ENCODE measurements around the gene UTS2B.

Gene UTS2B

DNA sequence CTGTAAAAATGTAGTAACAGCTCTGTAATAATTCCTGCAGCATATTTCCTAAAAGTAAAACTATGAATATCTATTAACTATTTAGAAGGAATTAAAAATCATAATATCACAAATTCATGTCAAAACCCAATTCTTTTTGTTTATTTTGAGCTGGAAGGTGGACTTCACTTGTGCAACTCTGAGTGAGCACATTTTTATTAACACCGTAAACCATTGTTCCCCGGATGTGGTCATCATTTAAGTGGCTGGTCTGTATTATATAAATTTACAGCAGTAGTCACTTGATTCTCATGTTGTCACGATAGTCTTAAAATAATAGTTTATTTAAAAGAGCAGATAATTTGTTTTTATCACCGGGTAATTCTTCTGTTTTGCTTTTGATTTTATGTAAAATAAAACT lies 43.0 kb upstream of the UTS2B start:
- Histone ChIP-seq H3K36me3 (peaks cover 6% of the 10 kb centered on the region; the same call in 1 of the 2 replicates), H3K27me3 (ENCODE audit: insufficient read depth, low read depth, severe bottlenecking) (no peaks in the 10 kb centered on the region), H3K4me3 (ENCODE audit: low read depth, low read length) (no peak overlapping the region), H3K9me3 (ENCODE audit: severe bottlenecking) (no peaks in the 10 kb centered on the region), H3K27ac (no peak overlapping the region)
- TF ChIP-seq, protein P1, sequence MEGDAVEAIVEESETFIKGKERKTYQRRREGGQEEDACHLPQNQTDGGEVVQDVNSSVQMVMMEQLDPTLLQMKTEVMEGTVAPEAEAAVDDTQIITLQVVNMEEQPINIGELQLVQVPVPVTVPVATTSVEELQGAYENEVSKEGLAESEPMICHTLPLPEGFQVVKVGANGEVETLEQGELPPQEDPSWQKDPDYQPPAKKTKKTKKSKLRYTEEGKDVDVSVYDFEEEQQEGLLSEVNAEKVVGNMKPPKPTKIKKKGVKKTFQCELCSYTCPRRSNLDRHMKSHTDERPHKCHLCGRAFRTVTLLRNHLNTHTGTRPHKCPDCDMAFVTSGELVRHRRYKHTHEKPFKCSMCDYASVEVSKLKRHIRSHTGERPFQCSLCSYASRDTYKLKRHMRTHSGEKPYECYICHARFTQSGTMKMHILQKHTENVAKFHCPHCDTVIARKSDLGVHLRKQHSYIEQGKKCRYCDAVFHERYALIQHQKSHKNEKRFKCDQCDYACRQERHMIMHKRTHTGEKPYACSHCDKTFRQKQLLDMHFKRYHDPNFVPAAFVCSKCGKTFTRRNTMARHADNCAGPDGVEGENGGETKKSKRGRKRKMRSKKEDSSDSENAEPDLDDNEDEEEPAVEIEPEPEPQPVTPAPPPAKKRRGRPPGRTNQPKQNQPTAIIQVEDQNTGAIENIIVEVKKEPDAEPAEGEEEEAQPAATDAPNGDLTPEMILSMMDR (IDR thresholded peaks at IDR 0.05; ENCODE audit: low read depth, low read length), result no peak
- no peak for DNase-seq

DNA sequence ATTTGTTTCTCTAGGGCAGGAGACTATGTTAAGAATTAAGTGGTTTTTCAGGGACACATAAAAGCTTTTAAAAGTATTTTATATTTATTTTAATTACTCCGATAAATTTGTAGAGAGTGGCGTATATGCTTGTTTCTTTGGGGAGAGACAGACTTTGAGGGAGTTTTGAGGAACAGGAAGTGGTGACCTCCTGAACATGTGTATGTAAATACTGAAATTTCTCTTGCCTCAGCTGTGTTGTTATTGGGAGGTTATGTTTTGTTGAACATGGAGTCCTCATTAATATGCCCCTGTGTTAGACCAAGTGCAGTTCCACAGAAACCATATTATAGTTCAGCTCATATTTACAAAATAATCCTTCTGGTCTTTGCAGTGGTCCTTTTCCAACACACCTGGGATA lies 41.8 kb upstream of the UTS2B start:
- TF ChIP-seq, protein P1 (IDR thresholded peaks at IDR 0.05; ENCODE audit: low read depth, low read length), result no peak
- Histone ChIP-seq H3K9me3 (ENCODE audit: severe bottlenecking) (no peaks in the 10 kb centered on the region), H3K27me3 (ENCODE audit: insufficient read depth, low read depth, severe bottlenecking) (no peaks in the 10 kb centered on the region), H3K4me3 (ENCODE audit: low read depth, low read length) (no peak overlapping the region), H3K36me3 (peaks cover 6% of the 10 kb centered on the region; the same call in 1 of the 2 replicates), H3K27ac (no peak overlapping the region)
- DNase-seq, result no peak

DNA sequence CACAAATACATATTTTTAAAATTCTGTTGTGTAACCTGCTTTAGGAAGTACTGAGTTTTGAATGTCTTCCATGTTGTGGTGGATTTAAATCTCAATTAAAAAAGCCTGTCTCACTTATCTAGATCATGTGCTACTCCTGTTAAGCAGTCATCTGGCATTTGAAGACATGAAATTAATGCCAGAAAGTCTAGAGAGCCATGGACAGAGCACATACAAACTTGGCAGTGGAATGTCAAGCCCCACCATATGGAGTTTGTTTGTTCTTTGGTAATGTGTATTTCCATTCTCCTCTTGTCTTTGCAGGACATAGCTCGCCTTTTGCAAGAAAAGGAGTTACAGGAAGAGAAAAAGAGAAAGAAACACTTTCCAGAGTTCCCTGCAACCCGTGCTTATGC lies 39.3 kb upstream of the UTS2B start:
- H3K27ac ChIP-seq, result no peak overlapping the region
- H3K36me3 ChIP-seq, result 0 out of 2 replicates have a peak, but pooled peaks cover 3% of the 10 kb centered on the region
- no peak overlapping the region for H3K4me3 ChIP-seq (ENCODE audit: low read depth, low read length)
- H3K27me3 ChIP-seq (ENCODE audit: insufficient read depth, low read depth, severe bottlenecking), result no peaks in the 10 kb centered on the region
- TF ChIP-seq, protein P1 (IDR thresholded peaks at IDR 0.05; ENCODE audit: low read depth, low read length), result no peak
- H3K9me3 ChIP-seq (ENCODE audit: severe bottlenecking), result no peaks in the 10 kb centered on the region
- no peak for DNase-seq

DNA sequence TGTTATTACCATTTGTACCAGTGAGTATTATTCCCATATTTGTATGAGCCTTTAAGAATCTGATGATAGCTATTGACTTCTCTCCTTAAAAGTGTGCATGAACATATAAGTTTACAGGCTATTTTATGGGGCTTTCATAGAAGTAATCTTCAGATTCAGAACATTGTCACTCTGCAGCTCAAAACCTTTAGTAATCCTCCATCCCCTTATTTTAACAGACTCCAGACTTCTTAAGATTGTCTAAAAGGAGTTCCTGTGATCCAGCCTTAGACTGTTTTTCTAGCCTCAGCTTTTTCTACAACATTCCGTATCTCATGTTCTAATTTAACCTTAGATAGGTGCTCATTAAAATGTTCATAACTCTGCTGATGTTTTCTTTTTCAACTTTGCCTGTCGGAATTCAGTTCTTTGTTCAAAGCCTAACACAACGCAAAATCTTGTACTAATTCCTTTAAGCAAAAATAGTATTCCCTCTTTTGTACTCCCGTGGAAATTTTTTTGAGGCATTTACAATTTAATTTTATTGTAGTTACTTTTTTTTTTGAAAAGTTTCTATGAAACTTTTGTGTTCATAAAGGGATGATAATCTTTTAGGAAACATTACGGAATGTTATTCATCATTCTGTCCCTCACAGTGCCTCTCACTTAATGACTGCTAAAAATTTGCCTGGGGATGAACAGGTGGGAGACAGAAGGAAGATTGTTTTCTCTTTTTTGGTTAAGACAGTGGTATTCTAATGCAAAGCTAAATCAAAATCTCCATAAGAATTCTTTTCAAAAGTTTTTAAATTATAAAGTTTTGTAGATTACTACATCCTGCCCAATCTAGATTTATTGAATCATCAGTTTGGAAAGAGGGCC lies 38.7 kb upstream of the UTS2B start:
- H3K36me3 ChIP-seq, result 0 out of 2 replicates have a peak, but pooled peaks cover 3% of the 10 kb centered on the region
- TF ChIP-seq, protein P1 (IDR thresholded peaks at IDR 0.05; ENCODE audit: low read depth, low read length), result no peak
- DNase-seq, result no peak

DNA sequence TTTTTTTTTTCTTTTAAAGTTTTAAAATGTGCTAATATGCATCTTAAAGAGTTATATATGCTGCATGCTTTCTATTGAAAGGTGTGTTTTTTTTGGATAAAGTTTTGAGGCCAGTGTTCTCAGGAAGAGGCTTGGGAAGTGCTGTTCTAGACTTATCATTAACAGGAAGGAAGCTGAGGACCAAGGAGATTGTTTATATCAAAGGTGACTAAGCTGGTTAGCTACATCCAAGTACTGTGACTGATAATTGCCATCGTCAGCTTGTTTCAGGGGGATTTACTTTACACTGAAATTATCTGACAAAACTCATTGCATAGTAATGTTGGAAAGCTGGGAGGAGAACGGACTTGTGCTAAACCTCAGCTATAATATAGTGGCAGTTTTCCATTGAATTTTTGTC lies 36.3 kb upstream of the UTS2B start:
- TF ChIP-seq, protein P1 (IDR thresholded peaks at IDR 0.05; ENCODE audit: low read depth, low read length), result no peak
- H3K36me3 ChIP-seq, result 0 out of 2 replicates have a peak, but pooled peaks cover 3% of the 10 kb centered on the region
- DNase-seq, result no peak

More for the DNA sequence above, 38.7 kb upstream of the UTS2B start:
- Histone ChIP-seq H3K4me3 (ENCODE audit: low read depth, low read length) (no peak overlapping the region), H3K9me3 (ENCODE audit: severe bottlenecking) (no peaks in the 10 kb centered on the region), H3K27me3 (ENCODE audit: insufficient read depth, low read depth, severe bottlenecking) (no peaks in the 10 kb centered on the region), H3K27ac (no peak overlapping the region)

More for the DNA sequence above, 36.3 kb upstream of the UTS2B start:
- no peaks in the 10 kb centered on the region for H3K9me3 ChIP-seq (ENCODE audit: severe bottlenecking)
- no peaks in the 10 kb centered on the region for H3K27me3 ChIP-seq (ENCODE audit: insufficient read depth, low read depth, severe bottlenecking)
- no peak overlapping the region for H3K4me3 ChIP-seq (ENCODE audit: low read depth, low read length)
- no peak overlapping the region for H3K27ac ChIP-seq
